ENCODE measurements around the gene WDR45B. TPM values are rescaled to one million over a fixed set of nuclear protein-coding genes. Genes with fewer than 3 reads are reported as not detected.

WDR45B gene
- total and polyA plus RNA-seq, 7 donors, result 21.4 to 62.7 (median 32.6) TPM

DNA sequence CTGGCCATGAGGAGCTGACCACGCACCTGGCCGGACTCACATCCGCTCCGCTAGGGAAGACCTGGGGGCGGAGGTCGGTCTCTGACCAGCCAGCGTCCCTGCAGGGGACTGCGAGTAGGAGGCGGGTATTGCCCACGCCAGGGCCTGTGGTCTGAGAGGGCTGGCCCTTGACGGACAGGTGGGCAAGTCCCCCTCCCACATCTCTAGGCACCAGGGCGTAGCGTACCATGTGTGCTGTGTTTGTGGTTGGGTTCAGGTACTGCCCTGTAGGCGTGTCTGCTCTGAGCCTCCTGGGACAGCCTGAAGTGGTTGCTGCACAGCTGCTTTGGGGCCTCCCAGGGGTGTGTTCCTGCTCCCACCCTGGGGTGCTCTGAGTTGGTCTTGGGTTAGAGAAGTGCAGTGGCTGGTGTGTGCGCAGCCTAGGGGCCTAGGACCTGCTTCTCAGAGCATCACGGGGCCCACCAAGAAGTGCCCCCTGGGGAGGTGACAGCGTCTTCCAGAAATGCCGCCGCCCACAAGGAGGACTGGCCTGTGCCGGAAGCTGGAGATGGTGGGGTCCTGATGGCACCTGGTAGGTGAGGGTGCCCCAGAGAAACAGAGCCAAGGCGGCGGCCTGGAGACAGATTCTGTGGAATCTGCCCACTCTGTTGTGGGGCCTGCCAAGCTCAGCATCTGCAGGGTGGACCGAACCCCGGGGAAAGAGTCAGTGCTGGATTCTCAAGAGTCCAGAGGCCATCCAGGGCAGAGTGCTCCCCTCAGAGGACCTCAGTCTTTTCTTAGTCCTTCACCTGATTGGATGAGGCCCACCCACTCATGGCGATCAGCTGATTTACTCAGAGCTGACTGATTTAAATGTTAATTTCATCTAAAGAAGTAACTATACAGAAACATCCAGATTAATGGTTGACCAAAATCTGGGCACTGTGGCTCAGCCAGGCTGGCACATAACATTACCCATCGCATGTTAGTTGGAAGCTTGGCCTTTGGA, 48.3 kb downstream of the WDR45B start:
- no peak for ATAC-seq
- intact Hi-C loops (cut with DNase I), result loop anchor here in 1 of 2 donors (5.0 kb wide), 1 partner anchor 42 kb away; no protein-coding TSS in a partner anchor
- Histone ChIP-seq H3K27ac (peak overlapping the region; percentile 9), H3K4me1 (peaks cover 11% of the 10 kb centered on the region), H3K27me3 (ENCODE audit: insufficient read depth in 3 of 3, low read length in 2 of 3) (no peaks in the 10 kb centered on the region), H3K9me3 (no peaks in the 10 kb centered on the region), H3K36me3 (ENCODE audit: insufficient read depth in 1 of 2, low read depth in 1 of 2) (peaks cover 0 to 87% of the 10 kb centered on the region in 2 donors), H3K4me3 (no peak overlapping the region)
- TF ChIP-seq, protein P1, sequence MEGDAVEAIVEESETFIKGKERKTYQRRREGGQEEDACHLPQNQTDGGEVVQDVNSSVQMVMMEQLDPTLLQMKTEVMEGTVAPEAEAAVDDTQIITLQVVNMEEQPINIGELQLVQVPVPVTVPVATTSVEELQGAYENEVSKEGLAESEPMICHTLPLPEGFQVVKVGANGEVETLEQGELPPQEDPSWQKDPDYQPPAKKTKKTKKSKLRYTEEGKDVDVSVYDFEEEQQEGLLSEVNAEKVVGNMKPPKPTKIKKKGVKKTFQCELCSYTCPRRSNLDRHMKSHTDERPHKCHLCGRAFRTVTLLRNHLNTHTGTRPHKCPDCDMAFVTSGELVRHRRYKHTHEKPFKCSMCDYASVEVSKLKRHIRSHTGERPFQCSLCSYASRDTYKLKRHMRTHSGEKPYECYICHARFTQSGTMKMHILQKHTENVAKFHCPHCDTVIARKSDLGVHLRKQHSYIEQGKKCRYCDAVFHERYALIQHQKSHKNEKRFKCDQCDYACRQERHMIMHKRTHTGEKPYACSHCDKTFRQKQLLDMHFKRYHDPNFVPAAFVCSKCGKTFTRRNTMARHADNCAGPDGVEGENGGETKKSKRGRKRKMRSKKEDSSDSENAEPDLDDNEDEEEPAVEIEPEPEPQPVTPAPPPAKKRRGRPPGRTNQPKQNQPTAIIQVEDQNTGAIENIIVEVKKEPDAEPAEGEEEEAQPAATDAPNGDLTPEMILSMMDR (IDR thresholded peaks at IDR 0.05), result no peak
- 92 to 94% (median 93%) methylated on average over 26 of the region's 26 CpGs for WGBS, 3 donors
- no peak for DNase-seq

DNA sequence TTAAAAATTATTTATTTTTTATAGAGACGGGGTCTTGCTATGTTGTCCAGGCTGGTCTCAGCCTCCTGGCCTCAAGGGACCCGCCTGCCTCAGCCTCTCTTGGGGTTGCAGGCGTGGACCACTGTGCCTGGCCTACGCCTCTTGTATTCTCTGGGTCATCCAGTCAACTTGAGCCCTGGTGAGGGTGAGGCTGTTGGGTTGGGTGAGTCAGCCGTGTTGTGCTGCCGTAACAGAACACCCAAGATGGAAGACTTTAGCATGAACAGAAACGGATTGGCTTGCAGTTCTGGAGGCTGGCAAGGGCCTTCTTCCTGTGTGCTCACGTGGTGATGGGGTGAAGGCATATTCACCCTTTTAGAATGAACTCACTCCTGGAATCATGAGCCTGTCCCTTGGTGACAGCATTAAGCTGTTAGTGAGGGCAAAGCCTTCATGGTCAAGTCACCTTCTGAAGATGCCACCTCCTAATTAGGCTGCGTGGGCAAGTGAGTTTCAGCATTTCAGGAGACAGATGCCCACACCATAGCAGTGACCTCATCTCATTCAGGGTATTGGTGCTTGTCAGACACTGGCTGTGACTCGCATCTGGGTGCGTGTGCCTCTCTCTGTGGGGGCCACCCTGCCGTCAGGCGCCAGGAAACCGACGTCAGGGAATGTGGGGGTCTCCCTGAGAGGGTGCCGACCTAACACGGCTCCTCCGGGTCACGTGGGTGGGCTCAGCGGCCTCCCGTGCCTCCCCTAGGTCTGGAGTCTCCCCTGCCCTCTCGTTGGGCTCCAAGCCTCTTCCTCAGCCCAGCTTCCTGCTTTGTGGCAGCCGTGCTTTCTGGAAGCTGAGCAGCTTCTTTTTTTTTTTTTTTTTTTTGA, 49.8 kb downstream of the WDR45B start:
- Histone ChIP-seq H3K4me3 (no peak overlapping the region), H3K27me3 (ENCODE audit: insufficient read depth in 3 of 3, low read length in 2 of 3) (no peaks in the 10 kb centered on the region), H3K4me1 (peaks cover 16% of the 10 kb centered on the region), H3K27ac (peak overlapping the region; percentile 66), H3K36me3 (ENCODE audit: insufficient read depth in 1 of 2, low read depth in 1 of 2) (peaks cover 0 to 72% of the 10 kb centered on the region in 2 donors), H3K9me3 (no peaks in the 10 kb centered on the region)
- 73 to 80% (median 77%) methylated on average over 23 of the region's 23 CpGs for WGBS, 3 donors
- no peak for DNase-seq
- intact Hi-C loops (cut with DNase I), result no loop called here
- ATAC-seq, result peak; percentile 69 to 73 (median 70)
- TF ChIP-seq, protein P1 (IDR thresholded peaks at IDR 0.05), result no peak

DNA sequence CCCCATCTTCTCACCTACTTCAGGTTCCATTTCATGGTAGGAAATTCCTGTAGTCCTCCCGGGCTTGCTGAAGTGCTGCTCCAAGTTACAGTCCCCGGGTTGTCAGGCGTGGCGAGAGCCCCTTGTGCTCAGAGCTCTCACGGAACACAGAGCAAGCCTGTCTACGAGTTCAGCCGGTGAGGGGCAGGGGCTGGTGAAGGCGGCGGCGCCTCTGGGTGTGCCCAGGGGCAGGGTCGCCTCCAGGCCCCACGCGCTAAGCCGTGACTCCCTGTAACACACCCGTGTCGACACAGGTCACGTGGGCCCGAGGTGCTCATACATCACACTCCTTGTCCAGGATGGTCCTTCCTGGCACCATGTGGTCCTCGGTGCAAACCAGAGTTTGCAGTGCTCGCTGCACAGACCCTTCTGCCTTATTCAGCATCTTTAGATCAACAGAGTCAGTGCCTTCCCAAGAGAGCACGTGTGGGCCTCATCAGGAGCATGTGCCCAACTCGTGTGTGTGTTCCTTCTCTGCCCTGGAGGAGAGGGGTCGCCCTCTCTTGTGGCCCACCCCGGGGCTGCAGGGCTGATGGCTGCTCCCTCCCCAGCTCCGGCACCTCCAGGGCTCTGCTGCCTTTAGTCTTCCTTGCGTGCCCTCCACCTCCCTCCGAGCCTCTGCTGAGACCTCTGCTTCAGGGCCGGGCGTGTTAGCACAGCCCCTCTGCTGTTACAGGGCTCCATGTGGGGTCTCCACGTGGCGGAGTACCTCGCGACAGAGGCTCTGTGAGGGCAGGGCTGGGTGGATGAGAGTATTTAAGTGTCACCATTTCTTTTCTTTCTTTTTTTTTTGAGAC, 51.2 kb downstream of the WDR45B start:
- Histone ChIP-seq H3K4me1 (peaks cover 28% of the 10 kb centered on the region), H3K4me3 (no peak overlapping the region), H3K9me3 (no peaks in the 10 kb centered on the region), H3K36me3 (ENCODE audit: insufficient read depth in 1 of 2, low read depth in 1 of 2) (peaks cover 0 to 58% of the 10 kb centered on the region in 2 donors), H3K27ac (no peak overlapping the region), H3K27me3 (ENCODE audit: insufficient read depth in 3 of 3, low read length in 2 of 3) (no peaks in the 10 kb centered on the region)
- TF ChIP-seq, protein P1 (IDR thresholded peaks at IDR 0.05), result no peak
- WGBS, 3 donors, result 86 to 91% (median 87%) methylated on average over 33 of the region's 33 CpGs
- ATAC-seq (no peak), DNase-seq (no peak)
- intact Hi-C loops (cut with DNase I), result no loop called here

DNA sequence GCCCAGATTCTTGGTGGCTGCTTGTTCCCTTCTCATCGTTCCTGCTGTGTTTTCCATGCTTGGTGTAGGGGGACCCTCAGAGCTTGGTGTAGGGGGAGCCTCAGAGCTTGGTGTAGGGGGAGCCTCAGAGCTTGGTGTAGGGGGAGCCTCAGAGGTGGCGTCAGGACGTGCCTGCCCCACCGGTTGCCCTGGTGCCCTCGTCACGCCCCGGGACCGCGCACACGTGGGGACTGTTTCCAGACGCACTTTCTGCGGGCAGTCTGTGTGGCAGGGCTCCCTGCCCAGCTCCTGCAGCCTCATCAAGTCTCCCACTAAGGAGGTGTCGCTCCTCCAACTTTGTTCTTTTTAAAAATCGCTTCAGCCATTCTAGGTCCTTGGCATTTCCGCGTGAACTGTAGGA, 51.9 kb downstream of the WDR45B start:
- TF ChIP-seq, protein P1 (IDR thresholded peaks at IDR 0.05), result no peak

More for the DNA sequence above, 51.9 kb downstream of the WDR45B start:
- H3K27ac ChIP-seq, result no peak overlapping the region
- no peak overlapping the region for H3K4me3 ChIP-seq
- peaks cover 33% of the 10 kb centered on the region for H3K4me1 ChIP-seq
- ATAC-seq (no peak), DNase-seq (no peak)
- H3K27me3 ChIP-seq (ENCODE audit: insufficient read depth in 3 of 3, low read length in 2 of 3), result no peaks in the 10 kb centered on the region
- H3K9me3 ChIP-seq, result no peaks in the 10 kb centered on the region
- H3K36me3 ChIP-seq (ENCODE audit: insufficient read depth in 1 of 2, low read depth in 1 of 2), result peaks cover 0 to 50% of the 10 kb centered on the region in 2 donors
- 80 to 90% (median 84%) methylated on average over 16 of the region's 16 CpGs for WGBS, 3 donors
- intact Hi-C loops (cut with DNase I), result no loop called here

Measured in psoas muscle (tissue), 8 donors.